DOHH2 (cell line): ENCODE measurements around the gene CDH12.

Experiments used
- H3F3A ChIP-seq: fragments of 200-600 bp; sonication (generic), shearing (Covaris generic); 2 replicates; pipeline ENCODE4 v1.6.0; 2016; ENCODE audit warnings: antibody characterized with exemption, mild to moderate bottlenecking; ENCODE audit not compliant: control insufficient read depth, insufficient read depth
- H3K27ac ChIP-seq: fragments of 200-600 bp; sonication (generic); 2 replicates; pipeline ENCODE4 v1.5.1; 2014; ENCODE audit warnings: low read depth, mild to moderate bottlenecking, low read length, moderate library complexity
- H3K27me3 ChIP-seq: fragments of 200-600 bp; sonication (generic); 2 replicates; pipeline ENCODE4 v1.6.1; 2014; ENCODE audit warnings: mild to moderate bottlenecking, low read length, mixed read lengths; ENCODE audit not compliant: control insufficient read depth
- H3K36me3 ChIP-seq: fragments of 200-600 bp; sonication (generic); 2 replicates; pipeline ENCODE4 v1.6.1; 2014; ENCODE audit warnings: mild to moderate bottlenecking, low read length, moderate library complexity, mixed read lengths; ENCODE audit not compliant: control insufficient read depth
- H3K4me1 ChIP-seq: fragments of 200-600 bp; sonication (generic); 2 replicates; pipeline ENCODE4 v1.6.1; 2014; ENCODE audit warnings: mild to moderate bottlenecking, low read length, mixed read lengths; ENCODE audit not compliant: control insufficient read depth
- H3K4me2 ChIP-seq: fragments of 200-600 bp; sonication (generic); 2 replicates; pipeline ENCODE4 v1.6.0; 2014; ENCODE audit warnings: mild to moderate bottlenecking, low read length, moderate library complexity
- H3K4me3 ChIP-seq: fragments of 200-600 bp; sonication (generic); 2 replicates; pipeline ENCODE4 v1.5.1; 2014; ENCODE audit warnings: mild to moderate bottlenecking, low read length, mixed read lengths
- H3K79me2 ChIP-seq: fragments of 200-600 bp; sonication (generic); 2 replicates; pipeline ENCODE4 v1.6.1; 2014; ENCODE audit warnings: mild to moderate bottlenecking, low read length, mixed read lengths; ENCODE audit not compliant: control insufficient read depth
- H3K9me2 ChIP-seq: fragments of 200-600 bp; sonication (generic); replicated peaks from 2 replicates; pipeline ENCODE4 v1.6.1; 2014; ENCODE audit warnings: mild to moderate bottlenecking, low read length, mixed read lengths; ENCODE audit not compliant: control insufficient read depth
- H3K9me3 ChIP-seq: fragments of 200-600 bp; sonication (generic); 2 replicates; pipeline ENCODE4 v1.6.1; 2014; ENCODE audit warnings: antibody characterized with exemption, low read length, mixed read lengths; ENCODE audit not compliant: control insufficient read depth, insufficient read depth
- H4K20me1 ChIP-seq: fragments of 200-600 bp; sonication (generic); 2 replicates; pipeline ENCODE4 v1.6.0; 2014; ENCODE audit warnings: low read depth, mild to moderate bottlenecking, antibody characterized with exemption, low read length, moderate library complexity; ENCODE audit not compliant: control insufficient read depth, insufficient read depth
- CTCF ChIP-seq: fragments of 200-600 bp; sonication (generic); IDR thresholded peaks from one replicate; pipeline ENCODE4 v1.5.1; 2014; ENCODE audit warnings: antibody characterized with exemption, mild to moderate bottlenecking, low read depth, low read length; ENCODE audit not compliant: poor library complexity, severe bottlenecking
- EZH2phosphoT487 ChIP-seq: fragments of 200-600 bp; sonication (generic); IDR thresholded peaks from 2 replicates; pipeline ENCODE4 v1.6.1; 2017; ENCODE audit warnings: borderline replicate concordance, mild to moderate bottlenecking, antibody characterized with exemption, low read length, moderate library complexity, mixed read lengths

CDH12 gene

GRCh38 chr5:22663134-22663533 lies 190.0 kb downstream of the CDH12 start:
- Histone ChIP-seq H3F3A (no peaks in the 10 kb centered on the region), H3K79me2 (no peaks in the 10 kb centered on the region), H4K20me1 (no peaks in the 10 kb centered on the region), H3K4me3 (no peak overlapping the region), H3K36me3 (no peaks in the 10 kb centered on the region), H3K27me3 (no peaks in the 10 kb centered on the region), H3K27ac (no peak overlapping the region), H3K4me1 (no peaks in the 10 kb centered on the region), H3K4me2 (no peak overlapping the region), H3K9me2 (no peaks in the 10 kb centered on the region), H3K9me3 (no peaks in the 10 kb centered on the region)
- TF ChIP-seq CTCF (no peak), EZH2phosphoT487 (no peak)

GRCh38 chr5:22662391-22662790 lies 190.8 kb downstream of the CDH12 start:
- H4K20me1 ChIP-seq = no peaks in the 10 kb centered on the region
- no peaks in the 10 kb centered on the region for H3K27me3 ChIP-seq
- TF ChIP-seq EZH2phosphoT487 (no peak), CTCF (no peak)
- H3K4me2 ChIP-seq = no peak overlapping the region
- no peaks in the 10 kb centered on the region for H3F3A ChIP-seq
- no peaks in the 10 kb centered on the region for H3K4me1 ChIP-seq
- H3K4me3 ChIP-seq = no peak overlapping the region
- no peaks in the 10 kb centered on the region for H3K9me2 ChIP-seq
- no peak overlapping the region for H3K27ac ChIP-seq
- H3K9me3 ChIP-seq = no peaks in the 10 kb centered on the region
- H3K36me3 ChIP-seq = no peaks in the 10 kb centered on the region
- H3K79me2 ChIP-seq = no peaks in the 10 kb centered on the region

- H3K79me2 ChIP-seq = no peaks in the 10 kb centered on the region
- no peak overlapping the region for H3K27ac ChIP-seq
- no peak overlapping the region for H3K4me2 ChIP-seq
- H3K27me3 ChIP-seq = no peaks in the 10 kb centered on the region
- no peaks in the 10 kb centered on the region for H3K4me1 ChIP-seq
- H3K4me3 ChIP-seq = no peak overlapping the region
- no peaks in the 10 kb centered on the region for H3K9me3 ChIP-seq
- TF ChIP-seq EZH2phosphoT487 = no peak
- no peak for TF ChIP-seq CTCF
- H3K36me3 ChIP-seq = no peaks in the 10 kb centered on the region
- H3K9me2 ChIP-seq = no peaks in the 10 kb centered on the region
- H3F3A ChIP-seq = no peaks in the 10 kb centered on the region
- H4K20me1 ChIP-seq = no peaks in the 10 kb centered on the region
These were observed 201.8 kb downstream of the CDH12 start for GRCh38 chr5:22651355-22651754.

- H3F3A ChIP-seq = no peaks in the 10 kb centered on the region
- no peaks in the 10 kb centered on the region for H3K27me3 ChIP-seq
- no peak overlapping the region for H3K4me3 ChIP-seq
- no peaks in the 10 kb centered on the region for H3K79me2 ChIP-seq
- H3K4me1 ChIP-seq = no peaks in the 10 kb centered on the region
- H3K36me3 ChIP-seq = no peaks in the 10 kb centered on the region
- no peak for TF ChIP-seq CTCF
- TF ChIP-seq EZH2phosphoT487 = no peak
- H4K20me1 ChIP-seq = no peaks in the 10 kb centered on the region
- H3K4me2 ChIP-seq = no peak overlapping the region
- no peak overlapping the region for H3K27ac ChIP-seq
- H3K9me3 ChIP-seq = no peaks in the 10 kb centered on the region
- H3K9me2 ChIP-seq = no peaks in the 10 kb centered on the region
These were observed 202.6 kb downstream of the CDH12 start for GRCh38 chr5:22650511-22650910.
